Thymus (tissue), 11 donors: ENCODE data around the gene KCNIP4. TPM values are rescaled to one million over a fixed set of nuclear protein-coding genes. Genes with fewer than 3 reads are reported as not detected.

Source experiments
- DNase-seq, 9 donors: peaks; one replicate each; pipeline ENCODE4 v3.0.0-alpha.2; 2013; ENCODE audit warnings: low spot score in 9 of 9, low read depth in 6 of 9, missing footprints in 1 of 9
- H3K27ac ChIP-seq, 2 donors: one replicate each; pipeline ENCODE4 v1.5.1; 2013; ENCODE audit warnings: control low read depth in 1 of 2, low read depth in 1 of 2, low read length in 1 of 2, mild to moderate bottlenecking in 1 of 2, moderate library complexity in 1 of 2
- H3K27me3 ChIP-seq, 2 donors: one replicate each; pipeline ENCODE4 v1.5.1; 2013; ENCODE audit warnings: low read length in 1 of 2; ENCODE audit not compliant: control insufficient read depth in 2 of 2, insufficient read depth in 1 of 2
- H3K36me3 ChIP-seq, 2 donors: one replicate each; pipeline ENCODE4 v1.5.1; 2013; ENCODE audit warnings: low read length in 1 of 2, mild to moderate bottlenecking in 1 of 2, moderate library complexity in 1 of 2; ENCODE audit not compliant: control insufficient read depth in 2 of 2, insufficient read depth in 2 of 2
- H3K4me1 ChIP-seq, 2 donors: one replicate each; pipeline ENCODE4 v1.5.1; 2013; ENCODE audit warnings: low read length in 2 of 2; ENCODE audit not compliant: control insufficient read depth in 2 of 2, insufficient read depth in 2 of 2
- H3K4me3 ChIP-seq, 2 donors: one replicate each; pipeline ENCODE4 v1.5.1; 2013; ENCODE audit warnings: low read length in 2 of 2, control low read depth in 1 of 2, mild to moderate bottlenecking in 1 of 2
- H3K9me3 ChIP-seq, 2 donors: one replicate each; pipeline ENCODE4 v1.5.1; 2013; ENCODE audit warnings: low read length in 1 of 2, mild to moderate bottlenecking in 1 of 2; ENCODE audit not compliant: control insufficient read depth in 2 of 2, insufficient read depth in 1 of 2
- WGBS: extraction: QIAGEN DNeasy Blood & Tissue Kit; methylation state at CpG from one replicate; pipeline ENCODE4 v1.1.7; 2013; 5-methylcytosine and 5-hydroxymethylcytosine counted together
- polyA plus RNA-seq: library from polyadenylated mRNA; stranded (reverse); fragments of 200-250 nt; gene quantifications from one replicate; pipeline ENCODE4 v1.2.3, GENCODE V29; 2013
- total RNA-seq: library from RNA; stranded (reverse); fragments of 120-200 nt; gene quantifications from one replicate; pipeline ENCODE4 v1.2.4, GENCODE V29; 2013
- donor health status: healthy.

Gene KCNIP4
- total and polyA plus RNA-seq, 2 donors: 0.07 TPM; not detected in 1

DNA sequence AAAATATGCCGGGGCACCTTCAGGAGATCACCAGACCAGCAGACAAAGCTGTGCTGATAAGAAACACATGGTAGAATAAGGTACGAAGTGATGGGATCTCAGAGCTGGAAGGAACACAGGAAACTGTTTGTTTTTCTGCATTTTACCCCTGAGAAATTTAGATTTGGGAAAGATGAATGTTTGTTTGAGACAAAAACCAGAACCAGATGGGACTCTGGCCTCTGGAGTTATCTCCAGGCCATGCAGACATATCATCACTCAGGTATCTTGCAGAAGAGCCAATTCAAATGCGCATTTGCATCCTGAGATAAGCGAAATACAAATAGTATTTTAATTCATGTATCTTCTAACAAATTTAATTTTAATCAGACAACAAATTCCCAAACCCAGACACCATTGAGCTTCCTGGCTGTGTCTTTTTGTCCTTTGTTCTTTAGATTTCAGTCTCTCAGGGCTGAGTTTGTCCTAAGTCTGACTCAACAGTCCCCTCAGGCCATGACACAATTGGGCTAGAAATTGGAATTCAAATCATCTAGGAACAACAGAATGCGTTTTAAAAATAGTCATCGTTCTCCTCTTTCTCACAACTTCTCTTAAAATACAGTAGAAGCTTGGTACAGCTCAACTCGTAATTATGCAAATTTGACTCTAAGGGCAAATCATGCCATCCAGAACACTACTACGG, 1089.3 kb downstream of the KCNIP4 start:
- Histone ChIP-seq H3K36me3 (no peaks in the 10 kb centered on the region), H3K4me1 (no peaks in the 10 kb centered on the region), H3K27ac (no peak overlapping the region), H3K27me3 (no peaks in the 10 kb centered on the region), H3K9me3 (no peaks in the 10 kb centered on the region), H3K4me3 (no peak overlapping the region)
- WGBS: 90% methylated on average over 8 of the region's 8 CpGs
- DNase-seq: no peak

DNA sequence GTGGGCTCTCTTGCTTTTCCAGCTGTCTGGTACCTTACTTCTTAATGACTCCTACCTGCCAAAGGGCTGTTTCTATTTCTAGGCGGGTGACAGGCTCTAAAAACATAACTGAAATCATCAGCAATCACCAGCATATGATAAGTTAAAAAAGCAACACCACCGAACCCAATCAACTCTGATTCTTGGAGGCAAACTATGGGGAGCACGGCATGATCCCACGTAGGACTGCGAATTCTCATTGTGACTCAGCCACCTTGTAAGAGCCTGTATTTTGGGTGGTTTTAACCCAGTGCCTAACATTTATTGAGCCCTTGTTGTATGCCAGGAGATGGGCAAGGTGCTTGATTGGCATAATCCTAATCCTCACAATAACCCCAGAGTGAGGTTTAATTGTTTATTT, 1091.5 kb downstream of the KCNIP4 start:
- H3K9me3 ChIP-seq: no peaks in the 10 kb centered on the region
- H3K4me3 ChIP-seq: no peak overlapping the region
- no peak for DNase-seq
- H3K4me1 ChIP-seq: no peaks in the 10 kb centered on the region
- H3K27me3 ChIP-seq: no peaks in the 10 kb centered on the region
- H3K27ac ChIP-seq: no peak overlapping the region
- H3K36me3 ChIP-seq: no peaks in the 10 kb centered on the region
- 93% methylated on average over 5 of the region's 5 CpGs for whole genome bisulfite sequencing

DNA sequence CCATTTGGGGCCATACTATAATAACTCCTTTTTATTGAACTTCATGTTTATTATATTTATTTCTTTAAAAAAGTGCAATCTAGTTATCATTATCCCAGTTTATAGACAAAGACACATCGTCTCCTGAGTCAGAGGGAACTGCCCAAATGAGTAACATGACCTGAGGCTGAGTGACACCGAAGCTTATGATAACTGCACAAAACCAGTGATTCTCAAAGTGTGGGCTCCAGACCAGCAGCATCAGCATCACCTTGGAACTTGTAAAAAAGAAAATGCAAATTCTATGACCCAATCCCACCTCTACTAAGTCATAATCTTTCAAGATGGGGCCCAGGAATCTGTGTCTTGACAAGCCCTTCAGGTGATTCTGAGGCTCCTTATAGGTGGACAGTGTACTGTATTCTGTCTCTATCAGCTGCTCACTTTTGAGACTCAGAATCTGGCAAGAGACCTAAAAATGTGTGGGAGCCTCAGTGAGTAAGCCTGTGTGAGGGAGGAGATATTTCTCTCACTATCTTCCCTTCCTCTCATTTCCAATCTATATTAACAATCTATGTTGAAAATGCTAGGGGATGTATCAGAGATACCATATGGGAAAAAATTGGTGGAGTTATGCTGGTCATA, 1101.3 kb downstream of the KCNIP4 start:
- DNase-seq: no peak
- Histone ChIP-seq H3K36me3 (no peaks in the 10 kb centered on the region), H3K4me1 (no peaks in the 10 kb centered on the region), H3K27me3 (no peaks in the 10 kb centered on the region), H3K9me3 (no peaks in the 10 kb centered on the region), H3K4me3 (no peak overlapping the region), H3K27ac (no peak overlapping the region)
- 81% methylated on average over 2 of the region's 2 CpGs for WGBS

DNA sequence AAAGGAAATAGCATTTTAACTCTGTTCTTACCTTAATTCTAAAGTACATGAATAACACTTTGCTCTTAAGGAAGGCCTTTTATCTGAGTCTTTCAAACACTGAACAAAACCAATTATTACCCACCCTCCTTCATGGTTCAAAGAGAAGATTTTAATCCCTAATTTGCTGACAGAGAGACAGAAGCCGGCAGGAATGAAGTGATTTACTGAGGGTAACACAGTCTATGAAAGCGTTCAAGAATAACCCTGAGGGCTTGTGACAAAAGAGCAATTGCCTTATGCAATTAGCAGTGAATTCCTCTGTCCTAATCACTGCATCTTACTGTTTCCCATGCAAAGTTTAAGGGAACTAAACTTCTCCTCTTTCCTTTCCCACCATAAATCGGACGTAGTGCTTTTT, 1104.3 kb downstream of the KCNIP4 start:
- no peaks in the 10 kb centered on the region for H3K36me3 ChIP-seq
- WGBS: 80% methylated on average over 4 of the region's 4 CpGs
- H3K4me3 ChIP-seq: no peak overlapping the region
- no peaks in the 10 kb centered on the region for H3K4me1 ChIP-seq
- H3K27ac ChIP-seq: no peak overlapping the region
- no peak for DNase-seq
- no peaks in the 10 kb centered on the region for H3K27me3 ChIP-seq
- no peaks in the 10 kb centered on the region for H3K9me3 ChIP-seq

DNA sequence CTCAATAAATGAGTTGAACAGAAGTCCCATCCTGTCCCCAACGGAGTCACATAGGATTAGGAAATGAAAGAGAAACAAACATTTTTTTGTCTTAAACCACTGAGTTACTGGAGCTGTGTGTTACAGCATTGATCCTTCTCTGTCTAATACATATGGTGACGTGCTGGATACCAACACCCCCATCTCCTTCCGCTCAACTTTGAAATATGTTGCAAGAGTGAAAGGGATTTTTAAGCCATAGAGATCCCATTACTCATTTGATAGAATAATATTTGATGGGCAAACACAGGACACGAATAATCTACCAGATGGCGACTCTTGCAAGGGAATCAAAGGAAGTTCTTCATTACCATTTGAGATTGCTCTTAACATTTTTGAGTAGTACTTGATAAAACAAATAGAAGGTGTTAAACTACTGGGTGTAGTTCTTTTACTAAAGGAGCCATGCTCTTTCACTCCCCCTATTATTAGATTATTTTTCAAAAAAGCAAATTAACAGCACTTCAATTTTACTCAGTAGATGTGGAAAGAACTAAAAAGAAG, 1107.9 kb downstream of the KCNIP4 start:
- Histone ChIP-seq H3K4me1 (no peaks in the 10 kb centered on the region), H3K4me3 (no peak overlapping the region), H3K27me3 (no peaks in the 10 kb centered on the region), H3K9me3 (no peaks in the 10 kb centered on the region), H3K27ac (no peak overlapping the region), H3K36me3 (no peaks in the 10 kb centered on the region)
- no peak for DNase-seq
- WGBS: 94% methylated on average over 5 of the region's 5 CpGs

DNA sequence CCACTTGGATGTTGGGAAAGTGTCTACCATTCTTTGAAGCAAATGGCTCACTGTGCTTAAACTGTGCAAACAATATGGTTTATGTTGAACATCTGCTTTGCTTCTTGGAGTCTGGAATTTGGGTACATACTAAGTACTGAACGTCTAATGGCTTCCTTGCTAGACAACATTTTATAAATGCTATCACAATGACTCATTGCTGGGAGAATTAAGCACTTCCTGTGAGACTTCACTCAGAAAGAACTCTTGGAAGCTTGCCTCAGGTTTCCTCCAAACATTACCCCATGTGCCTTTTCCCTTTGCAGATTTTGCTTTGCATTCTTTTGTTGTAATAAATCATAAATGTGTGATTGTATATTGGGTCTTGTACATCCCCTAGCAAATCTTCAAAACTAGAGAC, 1108.6 kb downstream of the KCNIP4 start:
- H3K36me3 ChIP-seq: no peaks in the 10 kb centered on the region
- no peaks in the 10 kb centered on the region for H3K9me3 ChIP-seq
- no peak overlapping the region for H3K27ac ChIP-seq
- H3K4me1 ChIP-seq: no peaks in the 10 kb centered on the region
- H3K27me3 ChIP-seq: no peaks in the 10 kb centered on the region
- no peak for DNase-seq
- H3K4me3 ChIP-seq: no peak overlapping the region
- 32% methylated on average over 1 of the region's 1 CpG for WGBS

DNA sequence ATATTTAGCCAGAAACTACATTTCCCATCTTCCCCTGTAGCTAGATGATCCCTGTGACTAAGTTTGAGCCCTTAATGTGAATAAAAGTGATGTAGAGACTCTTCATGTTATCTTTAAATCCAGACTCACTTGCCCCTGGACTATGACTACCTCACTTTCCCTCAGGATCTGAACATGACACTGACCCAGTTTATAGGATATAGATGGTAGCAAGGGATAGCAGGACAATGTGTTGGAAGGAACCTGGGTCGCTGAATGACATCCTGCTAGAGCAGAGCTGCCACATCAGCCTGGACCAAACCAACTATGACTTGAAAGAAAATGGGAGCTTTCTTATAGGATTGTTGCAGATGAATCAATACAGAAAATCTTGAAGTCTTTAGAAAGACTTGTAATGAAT, 1110.1 kb downstream of the KCNIP4 start:
- H3K36me3 ChIP-seq: no peaks in the 10 kb centered on the region
- no peaks in the 10 kb centered on the region for H3K9me3 ChIP-seq
- H3K27me3 ChIP-seq: no peaks in the 10 kb centered on the region
- no peak for DNase-seq
- no peaks in the 10 kb centered on the region for H3K4me1 ChIP-seq
- no peak overlapping the region for H3K4me3 ChIP-seq
- no peak overlapping the region for H3K27ac ChIP-seq
- 87% methylated on average over 1 of the region's 1 CpG for WGBS

DNA sequence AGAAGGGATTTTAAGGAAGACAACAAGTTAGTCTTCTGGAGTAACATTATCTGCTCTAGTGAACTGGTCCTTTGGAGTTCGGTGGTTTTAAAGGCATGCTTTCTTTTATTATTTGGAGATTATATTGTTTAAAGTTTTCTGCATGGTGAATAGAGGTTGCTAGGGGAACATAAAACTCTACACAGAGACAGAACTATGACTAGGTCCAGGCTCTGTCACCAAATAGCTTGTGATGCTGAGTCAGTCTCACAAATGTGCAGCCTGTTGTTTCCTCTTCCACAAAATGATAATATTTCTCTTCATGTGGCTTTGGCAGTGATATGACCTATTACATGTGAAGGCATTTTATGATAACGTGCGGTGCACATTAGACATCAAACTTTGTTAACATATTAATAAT, 1115.7 kb downstream of the KCNIP4 start:
- WGBS: 93% methylated on average over 3 of the region's 3 CpGs
- Histone ChIP-seq H3K27ac (no peak overlapping the region), H3K4me1 (no peaks in the 10 kb centered on the region), H3K36me3 (no peaks in the 10 kb centered on the region), H3K27me3 (no peaks in the 10 kb centered on the region), H3K9me3 (no peaks in the 10 kb centered on the region), H3K4me3 (no peak overlapping the region)
- DNase-seq: no peak

DNA sequence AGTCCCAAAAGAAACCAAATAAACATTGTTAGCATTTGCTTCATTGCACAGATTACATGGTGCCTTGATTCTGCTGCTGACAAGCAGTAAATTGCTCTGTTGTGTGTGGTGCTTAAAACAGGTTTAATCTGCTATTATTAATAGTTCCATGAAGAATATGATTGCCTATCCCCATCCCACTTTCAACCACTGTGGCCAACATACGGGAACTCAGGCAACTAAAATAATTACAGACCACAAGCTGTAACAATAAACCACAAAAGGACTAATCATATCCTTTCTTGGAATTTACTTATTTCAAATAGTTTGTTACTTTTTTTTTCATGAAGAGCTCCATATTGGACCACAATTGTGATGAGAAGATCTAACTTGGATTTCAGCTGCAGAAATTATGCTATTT, 1116.8 kb downstream of the KCNIP4 start:
- H3K36me3 ChIP-seq: no peaks in the 10 kb centered on the region
- no peak overlapping the region for H3K4me3 ChIP-seq
- H3K27ac ChIP-seq: no peak overlapping the region
- DNase-seq: no peak
- WGBS: 59% methylated on average over 1 of the region's 1 CpG
- no peaks in the 10 kb centered on the region for H3K9me3 ChIP-seq
- no peaks in the 10 kb centered on the region for H3K4me1 ChIP-seq
- no peaks in the 10 kb centered on the region for H3K27me3 ChIP-seq
